Measurements from ENCODE around the gene CCL20.
"Not testable (repeated sequence)": the region's sequence is repeated elsewhere in the genome, so short reads cannot be mapped to it uniquely, and the experiment has no call there.

The CCL20 gene

GRCh38 chr2:227829337-227829736, 15.7 kb downstream of the CCL20 start:
- TF ChIP-seq CREB5 (CRISPR knock-in tag; IDR thresholded peaks at IDR 0.05; ENCODE audit: low read depth) (no peak), ZFP3 (CRISPR knock-in tag; IDR thresholded peaks at IDR 0.05) (no peak), ARNTL (CRISPR knock-in tag; IDR thresholded peaks at IDR 0.05; ENCODE audit: borderline replicate concordance, low read depth) (no peak), RARB (CRISPR knock-in tag; IDR thresholded peaks at IDR 0.05) (no peak), TCF4 (CRISPR knock-in tag; IDR thresholded peaks at IDR 0.05; ENCODE audit: borderline replicate concordance) (no peak)

GRCh38 chr2:227834423-227834822, 20.8 kb downstream of the CCL20 start:
- no peak for ATAC-seq
- TF ChIP-seq ZFP30 (CRISPR knock-in tag; IDR thresholded peaks at IDR 0.05) (no peak), ZFP3 (CRISPR knock-in tag; IDR thresholded peaks at IDR 0.05) (no peak), ARNTL (CRISPR knock-in tag; IDR thresholded peaks at IDR 0.05; ENCODE audit: borderline replicate concordance, low read depth) (no peak)

More at GRCh38 chr2:227829337-227829736, 15.7 kb downstream of the CCL20 start:
- ATAC-seq = no peak

- ATAC-seq = no peak
- TF ChIP-seq TSHZ2 (CRISPR knock-in tag; IDR thresholded peaks at IDR 0.05) = no peak
- no peak for TF ChIP-seq TOX (CRISPR knock-in tag; IDR thresholded peaks at IDR 0.05; ENCODE audit: borderline replicate concordance)
Observed at GRCh38 chr2:227834916-227835650, 21.4 kb downstream of the CCL20 start.

GRCh38 chr2:227839339-227840129, 25.9 kb downstream of the CCL20 start:
- not testable (repeated sequence) for ATAC-seq

- no peak for TF ChIP-seq CSRNP3 (CRISPR knock-in tag; IDR thresholded peaks at IDR 0.05)
- TF ChIP-seq TOX (CRISPR knock-in tag; IDR thresholded peaks at IDR 0.05; ENCODE audit: borderline replicate concordance) = no peak
- TF ChIP-seq GLIS3 (CRISPR knock-in tag; IDR thresholded peaks at IDR 0.05) = no peak
- no peak for TF ChIP-seq PATZ1 (CRISPR knock-in tag; IDR thresholded peaks at IDR 0.05; ENCODE audit: borderline replicate concordance)
- TF ChIP-seq RARB (CRISPR knock-in tag; IDR thresholded peaks at IDR 0.05) = no peak
- no peak for TF ChIP-seq ZNF70 (CRISPR knock-in tag; IDR thresholded peaks at IDR 0.05)
- ATAC-seq = no peak
Observed at GRCh38 chr2:227846831-227847230, 33.2 kb downstream of the CCL20 start.

- ATAC-seq = no peak
- TF ChIP-seq OSR1 (CRISPR knock-in tag; IDR thresholded peaks at IDR 0.05) = no peak
- no peak for TF ChIP-seq ISL1 (CRISPR knock-in tag; IDR thresholded peaks at IDR 0.05)
- TF ChIP-seq POU6F1 (CRISPR knock-in tag; IDR thresholded peaks at IDR 0.05; ENCODE audit: borderline replicate concordance, low read depth) = no peak
- TF ChIP-seq BACH2 (CRISPR knock-in tag; IDR thresholded peaks at IDR 0.05; ENCODE audit: borderline replicate concordance) = no peak
- TF ChIP-seq RARB (CRISPR knock-in tag; IDR thresholded peaks at IDR 0.05) = no peak
- TF ChIP-seq PATZ1 (CRISPR knock-in tag; IDR thresholded peaks at IDR 0.05; ENCODE audit: borderline replicate concordance) = no peak
- TF ChIP-seq CREB5 (CRISPR knock-in tag; IDR thresholded peaks at IDR 0.05; ENCODE audit: low read depth) = no peak
- no peak for TF ChIP-seq ZFP30 (CRISPR knock-in tag; IDR thresholded peaks at IDR 0.05)
- TF ChIP-seq ZNF8 (CRISPR knock-in tag; IDR thresholded peaks at IDR 0.05) = no peak
Observed at GRCh38 chr2:227848146-227848545, 34.5 kb downstream of the CCL20 start.

All from SK-N-SH treated with all-trans-retinoic acid at 6 μM for 48 hours (cell line).